NCI-H1436 treated with DMSO at 0.1 percent for 48 hours (cell line): ENCODE data around the gene GLO1.

Experiments
- DNase-seq: peaks from one replicate; lab custom pipeline; 2025; lab: John Stamatoyannopoulos, UW

Gene GLO1

DNA sequence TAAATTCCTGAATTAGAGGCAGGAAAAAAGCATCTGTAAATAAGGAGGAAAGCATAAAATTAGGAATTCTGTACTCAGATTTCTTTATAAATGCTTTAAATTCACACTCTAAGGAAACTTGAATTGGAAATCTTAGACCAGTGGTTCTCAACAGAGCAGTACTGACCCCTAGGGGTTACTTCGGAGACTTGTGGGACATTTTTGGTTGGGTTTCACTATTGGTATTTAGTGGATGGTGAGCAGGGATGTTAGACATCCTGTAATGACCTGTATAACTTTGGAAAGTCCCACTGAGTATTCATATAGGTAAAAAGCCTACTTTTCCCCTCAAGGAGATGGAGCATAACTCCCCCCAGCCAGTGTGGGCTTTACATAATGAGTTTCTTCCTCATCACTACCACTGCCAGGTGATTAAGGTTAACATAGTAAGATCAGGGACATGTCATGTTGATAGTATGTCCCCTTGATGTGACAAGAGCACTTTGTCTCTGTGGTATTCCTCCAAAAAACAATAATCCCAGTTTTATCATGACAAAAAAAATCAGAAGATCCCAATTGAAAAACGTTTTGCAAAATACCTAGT is 31.0 kb downstream of the GLO1 start:
- DNase-seq: no peak

DNA sequence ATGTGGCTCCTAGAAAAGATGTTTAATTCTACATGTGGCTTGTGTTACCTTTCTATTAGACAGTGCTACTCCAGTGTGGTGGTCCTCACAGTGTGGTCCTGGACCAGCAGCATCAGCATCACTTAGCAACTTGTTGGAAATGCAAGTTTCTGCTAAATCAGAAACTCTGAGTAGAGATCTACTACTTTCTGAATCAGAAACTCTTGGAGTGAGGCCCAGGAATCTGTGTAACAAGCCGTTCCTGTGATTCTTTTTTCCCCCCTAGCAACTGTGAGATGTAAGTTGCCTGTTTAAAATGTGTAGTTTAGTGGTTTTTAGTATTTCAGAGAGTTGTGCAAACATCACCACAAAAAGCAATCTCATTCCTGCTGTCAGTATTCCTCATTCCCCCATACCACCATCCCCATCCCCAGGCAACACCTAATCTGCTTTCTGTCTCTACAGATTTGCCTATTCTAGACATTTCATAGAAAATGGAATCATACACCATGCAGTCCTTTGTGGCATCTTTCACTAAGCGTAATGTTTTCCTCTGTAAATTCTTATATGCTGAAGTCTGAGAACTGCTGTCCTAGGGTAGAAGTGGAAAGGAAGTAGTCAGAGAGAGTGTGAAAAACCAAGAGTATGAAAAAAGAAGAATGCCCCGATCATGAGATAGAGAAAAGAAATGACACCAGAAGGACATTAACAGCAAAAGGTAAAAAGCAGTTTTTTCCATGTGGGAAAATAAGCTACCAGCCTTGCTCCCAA is 44.4 kb downstream of the GLO1 start:
- DNase-seq: no peak

DNA sequence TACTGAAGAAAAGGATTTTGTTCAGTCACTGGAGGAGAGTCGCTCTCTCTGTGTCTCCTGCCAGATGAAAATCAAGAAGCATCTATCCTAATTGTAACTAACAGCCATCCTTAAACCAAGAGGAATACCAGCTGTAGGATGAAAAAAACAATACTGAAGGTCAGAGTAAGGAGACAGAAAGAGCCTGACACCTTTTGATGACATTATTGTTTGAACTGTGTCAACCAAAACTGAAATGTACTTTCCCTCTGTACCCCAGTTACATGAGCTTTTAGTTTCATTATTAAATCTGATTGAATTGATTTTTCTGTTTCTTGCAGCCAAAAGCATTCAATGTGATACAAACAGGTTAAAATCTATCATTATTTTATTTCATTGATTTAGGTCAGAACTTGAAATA is 46.0 kb downstream of the GLO1 start:
- DNase-seq: no peak

DNA sequence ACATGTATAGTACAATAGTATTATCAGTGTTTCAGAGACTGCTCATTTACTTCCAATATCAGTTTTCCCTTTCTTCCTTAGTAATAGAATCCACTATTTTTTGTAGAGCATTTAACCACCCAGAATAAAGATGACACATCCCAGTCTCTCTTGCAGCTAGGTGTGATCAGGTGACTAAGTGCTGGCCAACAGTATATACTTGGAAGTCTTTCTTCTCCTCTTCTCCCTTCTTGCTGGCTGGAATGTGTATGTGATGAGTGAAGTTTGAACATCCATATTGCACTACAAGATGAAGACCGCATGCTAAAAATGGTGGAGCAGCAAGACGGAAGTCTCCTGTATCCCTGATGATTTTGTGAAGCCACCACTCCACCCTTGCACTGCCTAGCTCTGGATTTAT is 48.7 kb downstream of the GLO1 start:
- no peak for DNase-seq

DNA sequence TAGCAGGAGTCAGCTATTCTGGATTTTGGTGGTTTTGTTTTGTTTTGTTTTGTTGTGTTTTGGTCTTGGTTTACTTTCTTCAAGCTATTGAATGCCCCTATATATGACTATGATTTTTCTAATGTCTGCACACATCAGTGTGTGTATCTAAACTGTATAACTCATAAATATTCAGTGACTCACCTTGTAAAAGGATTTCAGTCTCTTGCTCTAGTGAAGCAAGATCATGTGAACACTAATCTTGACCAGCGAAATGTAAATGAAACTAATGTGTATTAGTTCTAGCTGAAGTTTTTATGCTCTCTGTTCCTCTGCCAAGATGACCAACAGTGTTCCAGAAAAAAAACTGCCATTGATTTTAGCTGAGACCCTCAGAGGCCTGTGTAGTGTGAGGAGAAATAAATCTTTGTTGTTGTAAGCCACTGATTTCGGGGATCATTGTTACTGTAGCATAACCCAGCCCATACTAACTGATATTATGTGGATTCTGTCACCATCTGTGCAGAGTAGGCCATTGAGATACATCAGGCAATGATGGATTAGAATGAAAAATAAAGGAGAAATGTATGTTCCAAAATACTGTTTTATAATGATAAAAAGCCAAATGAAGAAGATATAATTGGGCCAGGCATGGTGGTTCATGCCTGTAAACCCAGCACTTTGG is 51.7 kb downstream of the GLO1 start:
- no peak for DNase-seq

DNA sequence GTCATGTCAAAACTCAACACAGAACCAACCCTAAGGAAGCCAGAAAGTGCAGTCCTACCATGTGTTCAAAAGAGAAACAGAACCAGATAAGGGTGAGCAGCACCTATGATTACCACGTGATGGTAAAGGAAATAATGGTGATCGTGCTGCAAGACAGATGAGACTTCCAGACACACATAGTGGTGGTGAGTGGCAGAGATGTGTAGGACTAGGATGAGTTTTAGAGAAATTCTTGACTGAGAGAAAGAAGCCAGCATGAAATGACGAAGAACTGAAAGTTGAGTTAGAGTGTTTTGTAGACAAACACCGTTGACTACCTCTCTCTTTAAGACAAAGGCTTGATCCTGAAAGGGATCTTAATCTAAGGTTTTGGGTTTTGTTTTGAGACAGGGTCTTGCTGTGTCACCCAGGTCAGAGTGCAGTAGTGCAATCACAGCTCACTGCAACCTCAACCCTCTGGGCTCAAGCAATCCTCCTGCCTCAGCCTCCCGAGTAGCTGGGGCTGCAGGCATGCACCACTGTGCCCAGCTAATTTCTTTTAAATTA is 52.7 kb downstream of the GLO1 start:
- DNase-seq: no peak

DNA sequence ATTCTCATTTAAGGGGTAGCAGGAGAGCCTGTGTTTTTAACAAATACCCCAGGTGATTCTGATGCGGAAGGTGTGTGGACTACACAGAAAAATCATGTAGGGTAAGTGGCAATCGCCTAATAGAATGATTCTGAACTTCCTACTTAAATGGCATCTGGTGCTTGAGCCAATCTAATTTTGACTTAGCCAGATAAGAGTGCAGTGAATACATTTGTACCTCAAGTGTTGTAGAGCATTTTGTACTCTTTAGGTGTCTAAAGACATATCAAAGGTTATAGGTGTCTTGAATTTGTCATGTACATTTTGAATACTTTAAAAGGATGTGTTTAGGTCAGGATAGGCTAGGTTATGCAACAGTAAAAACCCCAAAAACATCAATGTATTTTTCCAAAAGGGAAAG is 53.2 kb downstream of the GLO1 start:
- no peak for DNase-seq

DNA sequence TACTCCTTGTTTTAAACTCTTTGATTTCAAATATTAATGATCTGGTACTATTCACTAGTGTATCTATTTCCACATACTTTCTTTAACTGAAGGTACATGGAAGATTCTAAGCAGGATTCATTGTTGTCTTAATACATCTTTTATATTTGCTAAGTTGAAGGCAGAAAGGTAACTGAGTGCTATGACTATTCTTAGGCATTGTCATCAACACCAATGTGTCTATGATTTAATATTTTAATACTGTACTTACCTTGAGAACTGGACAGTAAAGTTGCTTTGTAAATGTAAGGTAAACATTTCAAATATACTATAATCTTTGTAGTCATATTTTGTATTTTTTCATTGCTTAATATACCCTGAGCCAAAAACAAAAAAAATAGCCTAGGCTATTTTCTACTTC is 54.3 kb downstream of the GLO1 start:
- no peak for DNase-seq

DNA sequence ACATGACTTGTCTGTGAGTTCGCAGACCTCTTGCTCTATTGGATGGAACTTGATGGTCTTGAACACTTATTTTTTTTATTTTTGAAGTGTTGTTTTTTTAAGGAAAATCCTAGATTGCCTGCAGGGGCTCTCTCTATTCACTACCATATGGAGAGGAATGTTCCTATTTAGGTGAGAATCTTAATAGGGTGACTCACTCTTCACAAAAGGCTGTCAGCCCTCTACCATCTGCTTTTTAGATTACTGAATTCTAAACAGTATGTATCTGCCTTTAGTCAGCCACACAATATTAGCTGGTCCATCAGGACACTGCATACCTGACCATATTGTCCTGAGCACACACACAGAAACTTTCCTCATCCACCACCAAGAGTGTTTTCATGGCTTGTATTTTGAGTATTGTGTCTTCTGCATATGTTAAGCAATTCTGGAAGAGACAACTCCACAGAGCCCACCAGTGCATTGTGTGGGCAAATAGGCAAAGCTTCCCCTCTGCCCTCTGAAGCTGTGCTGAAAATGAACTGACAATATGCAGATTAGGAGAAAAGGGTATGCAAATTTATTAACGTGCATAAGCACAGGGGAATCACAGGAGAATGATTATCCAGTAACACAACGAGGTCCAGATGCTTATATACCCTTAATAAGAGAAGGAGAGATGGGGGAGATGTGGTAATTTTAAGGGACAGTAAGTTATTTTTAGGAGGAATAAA is 56.6 kb downstream of the GLO1 start:
- DNase-seq: no peak

DNA sequence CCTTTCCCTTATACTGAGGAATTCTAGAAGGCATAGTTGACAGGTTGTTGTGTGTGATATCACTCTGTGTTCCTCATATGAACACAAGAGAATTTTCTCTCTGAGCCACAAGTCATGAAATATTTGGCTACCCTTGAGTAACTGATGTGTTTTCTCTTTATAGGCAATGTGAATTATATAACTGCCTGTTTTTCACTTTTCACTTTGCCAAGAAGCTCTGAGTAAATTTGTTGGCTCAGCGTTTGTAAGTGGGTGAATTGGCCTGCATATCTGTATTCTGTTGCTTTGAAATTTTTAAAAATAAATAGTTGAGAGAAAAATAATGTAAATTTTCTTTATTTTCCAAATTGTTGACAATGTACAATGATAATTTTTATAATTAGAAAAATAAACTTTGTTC is 58.0 kb downstream of the GLO1 start:
- DNase-seq: no peak

DNA sequence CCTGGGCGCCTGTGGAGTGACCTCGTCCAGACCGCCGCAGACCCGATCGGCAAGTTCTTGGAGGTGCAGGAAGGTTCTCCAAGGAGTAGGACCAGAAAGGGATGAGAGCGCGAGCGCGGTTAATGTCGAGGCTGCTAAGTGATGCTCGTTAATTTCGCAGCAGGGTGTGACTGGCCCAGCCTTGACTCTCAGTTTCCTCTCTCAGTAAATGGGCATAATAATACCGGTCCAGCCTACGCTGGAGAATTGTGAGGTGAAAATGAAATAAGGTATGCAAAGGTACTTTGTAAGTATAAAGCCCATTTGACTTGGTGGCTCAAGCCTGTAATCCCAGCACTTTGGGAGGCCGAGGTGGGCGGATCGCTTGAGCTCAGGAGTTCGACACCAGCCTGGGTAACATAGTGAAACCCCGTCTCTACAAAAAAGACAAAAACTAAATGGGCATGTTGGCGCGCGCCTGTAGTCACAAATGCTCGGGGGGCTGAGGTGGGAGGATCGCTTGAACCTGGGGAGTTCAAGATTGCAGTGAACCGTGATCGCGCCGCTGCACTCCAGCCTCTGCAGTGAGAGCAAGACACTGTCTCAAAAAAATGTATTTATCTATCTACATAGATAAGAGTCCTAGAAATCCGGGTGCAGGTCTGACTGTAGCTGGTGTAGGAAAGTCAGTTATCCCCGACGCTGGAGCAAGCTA is 62.6 kb downstream of the GLO1 start:
- DNase-seq: no peak

DNA sequence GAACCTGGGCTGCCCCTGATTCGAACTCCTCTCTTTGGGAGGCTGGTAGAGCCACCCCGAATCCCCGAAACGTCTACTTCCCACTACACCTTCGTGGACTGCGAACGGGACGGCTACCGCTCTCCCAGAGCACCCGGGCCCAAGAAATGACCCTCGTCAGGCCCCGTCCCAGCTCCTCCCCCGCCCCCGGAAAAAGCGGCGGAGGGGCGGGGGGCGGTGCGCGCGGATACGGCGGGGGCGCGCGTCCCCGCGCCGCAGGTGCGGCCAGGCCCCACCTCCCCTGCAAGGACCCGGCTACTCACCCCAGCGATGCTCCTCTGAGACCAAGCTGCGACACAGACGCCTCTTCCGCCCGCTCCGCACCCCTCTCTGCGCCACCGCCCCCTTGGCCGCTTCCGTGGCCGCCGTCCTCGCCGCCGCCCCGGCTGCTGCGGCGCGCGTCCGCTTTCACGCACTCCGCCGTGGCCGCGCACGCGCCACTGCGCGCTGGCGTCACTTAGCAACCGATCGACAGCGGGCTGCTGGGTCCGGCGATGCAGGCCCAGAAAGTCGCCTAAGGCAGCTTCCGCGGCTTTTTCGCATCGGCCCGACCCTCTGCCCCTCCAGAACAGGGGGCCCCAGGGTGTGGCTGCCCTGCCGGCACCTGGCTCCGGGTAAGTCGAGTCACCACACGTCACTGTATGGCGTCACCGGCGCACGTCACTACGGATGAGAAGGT is 63.3 kb downstream of the GLO1 start, which contains the start of gene BTBD9:
Gene BTBD9 (minus strand): TSS at position 432 of the 718 bp plus-strand sequence.
- DNase-seq: no peak

DNA sequence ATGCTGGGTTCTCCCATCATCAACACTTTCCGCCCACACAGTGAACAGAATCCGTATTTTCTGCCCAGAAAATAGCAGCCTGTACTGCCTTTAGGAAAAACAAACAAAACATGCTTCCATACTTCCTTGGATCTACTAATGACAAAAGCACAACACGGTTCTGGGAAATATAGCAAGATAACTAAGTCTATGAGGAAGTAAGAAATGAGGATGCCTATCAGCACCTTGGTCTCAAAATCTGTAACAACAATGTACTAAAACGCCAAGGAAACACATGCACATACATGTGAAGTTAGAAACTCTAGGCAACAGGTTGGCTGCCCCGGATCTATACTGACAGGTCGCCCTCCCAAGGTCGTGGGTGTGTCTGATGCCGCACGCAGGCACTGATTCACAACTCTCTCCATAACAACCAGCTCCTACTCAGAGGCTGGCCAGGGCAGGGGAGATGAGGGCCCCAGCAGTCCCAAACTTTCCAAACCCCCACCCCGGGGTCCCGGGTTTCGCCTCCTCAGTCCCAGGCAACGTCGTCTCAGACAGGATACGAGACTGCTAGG is 63.9 kb downstream of the GLO1 start:
- no peak for DNase-seq

DNA sequence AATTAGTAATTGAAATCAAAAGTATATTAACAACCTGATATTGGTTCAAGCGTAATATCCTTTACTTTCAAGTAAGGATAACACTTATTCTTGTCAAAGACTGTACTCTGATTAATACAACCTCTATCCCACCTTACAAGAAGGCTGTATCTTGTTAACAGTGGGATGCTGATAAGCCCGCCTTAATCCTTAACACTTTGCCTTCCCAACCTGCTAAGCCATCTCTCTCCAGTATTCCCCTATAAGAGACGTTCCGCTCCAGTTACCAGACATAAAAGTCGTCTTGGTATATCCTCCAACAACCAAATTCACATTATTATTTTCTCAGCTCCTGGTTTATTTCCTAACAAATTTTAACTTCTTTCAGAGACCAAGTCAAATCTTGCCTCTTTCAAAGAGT is 65.2 kb downstream of the GLO1 start:
- no peak for DNase-seq

DNA sequence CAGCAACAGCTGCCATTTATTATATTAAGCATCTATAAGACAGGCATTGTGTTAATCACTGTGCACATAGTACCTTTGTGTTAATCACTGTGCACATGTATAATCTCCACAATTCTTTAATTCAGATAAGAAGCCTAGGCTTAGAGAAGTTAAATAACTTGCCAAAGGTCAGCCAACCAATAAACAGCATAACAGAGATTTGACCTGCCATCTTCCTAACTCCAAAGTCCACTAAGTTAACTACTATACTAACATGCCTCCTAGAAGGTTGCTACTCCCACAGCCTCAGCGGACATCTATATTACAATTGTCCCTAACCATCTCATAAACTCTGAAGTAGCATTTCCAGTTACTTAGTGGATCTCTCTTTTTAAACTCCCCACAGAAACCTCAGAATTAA is 66.9 kb downstream of the GLO1 start:
- no peak for DNase-seq

DNA sequence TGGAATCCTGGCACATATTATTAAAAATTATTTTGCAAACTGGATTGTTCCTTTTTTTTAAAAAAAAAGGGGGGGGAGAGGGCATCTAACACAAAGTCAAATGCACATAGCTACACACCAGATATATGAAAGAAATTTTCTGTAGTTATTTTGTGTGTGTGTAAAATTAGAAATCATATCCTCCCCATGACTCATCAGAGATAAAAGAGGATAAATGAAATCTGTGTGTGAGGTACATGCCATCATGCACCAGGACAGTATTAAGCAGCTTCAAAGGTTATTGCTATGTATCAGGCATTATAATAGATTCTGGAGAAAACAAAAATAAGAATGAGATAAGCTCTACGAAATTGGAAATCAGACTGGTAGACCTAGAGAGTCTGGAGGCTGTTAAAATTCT is 68.4 kb downstream of the GLO1 start:
- DNase-seq: no peak

DNA sequence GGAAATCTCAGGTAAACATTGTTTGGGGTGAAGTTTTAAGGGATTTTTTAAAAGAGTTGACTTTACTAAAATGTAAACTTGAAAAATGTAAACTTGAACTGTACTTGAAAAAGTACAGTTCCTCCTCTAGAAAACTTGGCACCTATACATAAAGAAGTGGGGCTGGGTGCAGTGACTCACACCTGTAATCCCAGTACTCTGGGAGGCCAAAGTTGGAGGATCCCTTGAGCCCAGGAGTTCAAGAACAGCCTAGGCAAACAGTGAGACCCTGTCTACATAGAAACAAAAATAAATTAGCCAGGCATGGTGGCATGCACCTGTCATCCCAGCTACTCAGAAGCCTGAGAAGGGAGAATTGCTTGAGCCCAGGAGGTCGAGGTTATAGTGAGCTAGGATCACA is 70.5 kb downstream of the GLO1 start:
- DNase-seq: no peak

DNA sequence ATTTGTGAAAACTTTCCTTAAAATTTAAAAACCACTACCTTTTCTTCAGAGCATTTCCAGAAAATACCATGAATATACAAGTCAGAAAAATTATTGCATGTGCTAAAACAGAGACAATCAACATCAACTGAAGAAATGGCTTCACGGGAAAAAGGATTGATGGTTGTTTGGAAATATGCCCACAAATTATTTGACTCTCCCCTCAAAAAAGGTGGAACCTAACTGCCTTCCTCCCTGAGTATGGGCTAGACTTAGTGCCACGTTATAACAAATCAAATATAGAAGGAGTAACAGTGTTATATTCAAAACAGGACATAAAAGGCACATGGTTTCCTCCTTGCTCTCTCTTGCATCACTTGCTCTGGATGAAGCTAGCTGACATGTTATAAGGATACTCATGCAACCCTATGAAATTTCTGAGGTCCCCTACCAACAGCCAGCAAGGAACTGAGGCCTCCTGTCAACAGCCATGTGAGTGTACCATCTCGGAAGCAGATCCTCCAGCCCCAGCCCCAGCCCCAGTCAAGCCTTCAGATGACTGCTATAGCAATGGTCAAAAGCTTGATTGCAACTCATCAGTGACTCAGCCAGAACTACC is 71.7 kb downstream of the GLO1 start:
- DNase-seq: no peak
